ENCODE measurements around the gene KDELR1. TPM values are rescaled to one million over a fixed set of nuclear protein-coding genes. Genes with fewer than 3 reads are reported as not detected.

Gene KDELR1
- polyA plus RNA-seq, 1 experiment, result 273 TPM

- H3K27me3 ChIP-seq (ENCODE audit: control insufficient read depth, insufficient read depth, low read length), result no peaks in the 10 kb centered on the region
- TF ChIP-seq CTCF (IDR thresholded peaks at IDR 0.05; ENCODE audit: insufficient read depth, low read depth, low read length), result no peak
- H3K36me3 ChIP-seq (ENCODE audit: control insufficient read depth, insufficient read depth, low read length), result no peaks in the 10 kb centered on the region
- ChIA-PET CTCF (interaction anchor here (1.3 kb wide), 1 partner anchor 12 kb away, joined by 3 read pairs; no protein-coding TSS in a partner anchor), POLR2A (no interaction called here)
- no peak for DNase-seq (ENCODE audit: low read depth)
- no peak overlapping the region for H3K4me3 ChIP-seq (ENCODE audit: low read depth, low read length)
Observed at GRCh38 chr19:48401287-48401686, 9.9 kb upstream of the KDELR1 start.

GRCh38 chr19:48400018-48400742, 8.8 kb upstream of the KDELR1 start:
- Histone ChIP-seq H3K4me3 (ENCODE audit: low read depth, low read length) (peak overlapping the region; percentile 23), H3K36me3 (ENCODE audit: control insufficient read depth, insufficient read depth, low read length) (no peaks in the 10 kb centered on the region), H3K27me3 (ENCODE audit: control insufficient read depth, insufficient read depth, low read length) (peaks cover 2% of the 10 kb centered on the region; the same call in 1 of the 2 replicates)
- no peak for DNase-seq (ENCODE audit: low read depth)
- no peak for TF ChIP-seq CTCF (IDR thresholded peaks at IDR 0.05; ENCODE audit: insufficient read depth, low read depth, low read length)
- CTCF ChIA-PET, result interaction anchor here (1.4 kb wide), 1 partner anchor 9 kb away, joined by 6 read pairs; the partner anchor contains the start of gene KDELR1
- POLR2A ChIA-PET, result interaction anchor here (0.5 kb wide), 2 partner anchors 87 to 219 kb away, joined by 5 to 9 read pairs; partner anchors contain the start of genes RPL18 and SPHK2

GRCh38 chr19:48398375-48399235, 7.3 kb upstream of the KDELR1 start:
- Histone ChIP-seq H3K27me3 (ENCODE audit: control insufficient read depth, insufficient read depth, low read length) (peaks cover 4% of the 10 kb centered on the region; the same call in 1 of the 2 replicates), H3K36me3 (ENCODE audit: control insufficient read depth, insufficient read depth, low read length) (no peaks in the 10 kb centered on the region), H3K4me3 (ENCODE audit: low read depth, low read length) (peak overlapping the region; percentile 60)
- TF ChIP-seq CTCF (IDR thresholded peaks at IDR 0.05; ENCODE audit: insufficient read depth, low read depth, low read length), result no peak
- DNase-seq (ENCODE audit: low read depth), result no peak
- ChIA-PET CTCF (no interaction called here), POLR2A (no interaction called here)

- Histone ChIP-seq H3K36me3 (ENCODE audit: control insufficient read depth, insufficient read depth, low read length) (no peaks in the 10 kb centered on the region), H3K27me3 (ENCODE audit: control insufficient read depth, insufficient read depth, low read length) (peaks cover 4% of the 10 kb centered on the region; the same call in 1 of the 2 replicates), H3K4me3 (ENCODE audit: low read depth, low read length) (peak overlapping the region; percentile 60)
- ChIA-PET CTCF (no interaction called here), POLR2A (no interaction called here)
- DNase-seq (ENCODE audit: low read depth), result no peak
- no peak for TF ChIP-seq CTCF (IDR thresholded peaks at IDR 0.05; ENCODE audit: insufficient read depth, low read depth, low read length)
Observed at GRCh38 chr19:48398102-48398374, 6.7 kb upstream of the KDELR1 start.
